ENCODE measurements around the gene SPNS2. TPM values are rescaled to one million over a fixed set of nuclear protein-coding genes. Genes with fewer than 3 reads are reported as not detected.

The SPNS2 gene, protein sequence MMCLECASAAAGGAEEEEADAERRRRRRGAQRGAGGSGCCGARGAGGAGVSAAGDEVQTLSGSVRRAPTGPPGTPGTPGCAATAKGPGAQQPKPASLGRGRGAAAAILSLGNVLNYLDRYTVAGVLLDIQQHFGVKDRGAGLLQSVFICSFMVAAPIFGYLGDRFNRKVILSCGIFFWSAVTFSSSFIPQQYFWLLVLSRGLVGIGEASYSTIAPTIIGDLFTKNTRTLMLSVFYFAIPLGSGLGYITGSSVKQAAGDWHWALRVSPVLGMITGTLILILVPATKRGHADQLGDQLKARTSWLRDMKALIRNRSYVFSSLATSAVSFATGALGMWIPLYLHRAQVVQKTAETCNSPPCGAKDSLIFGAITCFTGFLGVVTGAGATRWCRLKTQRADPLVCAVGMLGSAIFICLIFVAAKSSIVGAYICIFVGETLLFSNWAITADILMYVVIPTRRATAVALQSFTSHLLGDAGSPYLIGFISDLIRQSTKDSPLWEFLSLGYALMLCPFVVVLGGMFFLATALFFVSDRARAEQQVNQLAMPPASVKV
- total RNA-seq (2014; rRNA removed; shearing (Covaris generic)) = 0.78 and 2.3 TPM in 2 replicates
- polyA plus RNA-seq (2016; fragmentation: Nextera tagmentation; extraction: Ambion mirVana) = 1.4 and 1.7 TPM in 2 replicates
- long read RNA-seq = 0 reads

DNA sequence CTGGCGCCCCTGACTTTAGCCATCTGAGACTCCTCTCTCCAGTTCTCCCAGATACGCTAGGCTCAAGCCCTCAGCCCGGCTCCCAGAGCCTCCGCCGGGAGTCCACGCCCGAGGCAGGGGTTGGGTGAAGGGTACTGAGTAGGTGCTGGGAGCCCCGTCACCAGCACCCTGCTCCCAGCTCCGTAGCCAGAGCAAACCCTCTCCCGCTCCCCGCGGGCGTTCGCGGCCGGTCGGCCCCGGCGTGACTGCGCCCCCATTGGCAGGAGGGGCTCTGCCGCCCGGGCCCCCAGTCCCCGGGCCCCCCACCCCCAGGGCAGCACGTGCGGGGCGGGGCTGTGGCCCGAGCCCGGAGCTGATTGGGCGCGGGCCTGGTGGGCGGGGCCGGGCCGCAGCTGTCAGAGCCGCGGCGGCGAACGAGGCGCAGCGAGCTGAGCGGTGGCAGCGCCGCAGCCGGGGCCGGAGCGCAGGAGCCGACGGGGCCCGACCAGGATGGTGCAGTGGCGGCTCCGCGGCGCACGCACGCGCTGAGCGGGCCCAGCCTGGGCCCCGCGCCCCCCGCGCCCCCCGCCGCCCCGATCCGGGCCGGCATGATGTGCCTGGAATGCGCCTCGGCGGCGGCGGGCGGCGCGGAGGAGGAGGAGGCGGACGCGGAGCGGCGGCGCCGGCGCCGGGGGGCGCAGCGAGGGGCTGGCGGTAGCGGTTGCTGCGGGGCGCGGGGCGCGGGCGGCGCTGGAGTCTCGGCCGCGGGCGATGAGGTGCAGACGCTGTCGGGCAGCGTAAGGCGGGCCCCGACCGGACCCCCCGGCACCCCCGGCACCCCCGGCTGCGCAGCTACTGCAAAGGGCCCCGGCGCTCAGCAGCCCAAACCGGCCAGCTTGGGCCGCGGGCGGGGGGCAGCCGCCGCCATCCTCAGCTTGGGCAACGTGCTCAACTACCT is at the start of gene SPNS2:
Gene SPNS2, plus strand, starts transcription at position 421 of the 937 bp plus-strand sequence. Its CDS starts 167 bp downstream, at position 588.
- no peaks in the 10 kb centered on the region for H3K9me3 Mint-ChIP-seq
- H2AFZ ChIP-seq = peak within 1 kb of the TSS; percentile 92
- H3K4me1 Mint-ChIP-seq = peaks cover 18% of the 10 kb centered on the region
- peak; percentile 88 for DNase-seq (ENCODE audit: low spot score)
- H3K4me3 ChIP-seq = peak within 1 kb of the TSS; percentile 72
- peak; percentile 70 for ATAC-seq
- no peak within 1 kb of the TSS for H3K27ac Mint-ChIP-seq
- peak within 1 kb of the TSS; percentile 88 for H3K4me2 ChIP-seq
- no peaks in the 10 kb centered on the region for H3K36me3 ChIP-seq (ENCODE audit: insufficient read depth)
- no peaks in the 10 kb centered on the region; the same call in 1 of the 2 replicates for H3F3A ChIP-seq (replicated peaks; ENCODE audit: low read depth)
- H3K27ac ChIP-seq (ENCODE audit: low read depth) = no peak within 1 kb of the TSS
- H3K27me3 Mint-ChIP-seq (ENCODE audit: insufficient read depth, low read depth, poor library complexity) = peaks cover 60% of the 10 kb centered on the region
- peak within 1 kb of the TSS; percentile 78 for H3K4me3 Mint-ChIP-seq
- no peaks in the 10 kb centered on the region for H3K9me2 ChIP-seq (ENCODE audit: insufficient read depth)
- H4K20me1 ChIP-seq (replicated peaks; ENCODE audit: insufficient read depth) = no peaks in the 10 kb centered on the region; the same call in 1 of the 2 replicates
- H3K27me3 ChIP-seq (ENCODE audit: insufficient read depth) = peaks cover 55% of the 10 kb centered on the region
- H3K4me1 ChIP-seq (ENCODE audit: insufficient read depth) = peaks cover 4% of the 10 kb centered on the region; the same call in 1 of the 2 replicates
- H3K79me2 ChIP-seq (replicated peaks; ENCODE audit: insufficient read depth) = no peaks in the 10 kb centered on the region
- no peaks in the 10 kb centered on the region for H3K36me3 Mint-ChIP-seq (ENCODE audit: low read depth)
- TF ChIP-seq POLR2AphosphoS5 (IDR thresholded peaks at IDR 0.05; ENCODE audit: low read depth) = no peak
- TF ChIP-seq NANOG (IDR thresholded peaks at IDR 0.05; ENCODE audit: borderline replicate concordance) = no peak
- no peak for TF ChIP-seq ZNF462 (CRISPR knock-in tag; IDR thresholded peaks at IDR 0.05)
- TF ChIP-seq EZH2phosphoT487 (IDR thresholded peaks at IDR 0.05; ENCODE audit: unreplicated experiment) = no peak
- TF ChIP-seq ZNF114 (CRISPR knock-in tag; IDR thresholded peaks at IDR 0.05) = no peak
- TF ChIP-seq CREB1 (CRISPR knock-in tag; IDR thresholded peaks at IDR 0.05; ENCODE audit: low read depth) = no peak
- TF ChIP-seq, protein P1, sequence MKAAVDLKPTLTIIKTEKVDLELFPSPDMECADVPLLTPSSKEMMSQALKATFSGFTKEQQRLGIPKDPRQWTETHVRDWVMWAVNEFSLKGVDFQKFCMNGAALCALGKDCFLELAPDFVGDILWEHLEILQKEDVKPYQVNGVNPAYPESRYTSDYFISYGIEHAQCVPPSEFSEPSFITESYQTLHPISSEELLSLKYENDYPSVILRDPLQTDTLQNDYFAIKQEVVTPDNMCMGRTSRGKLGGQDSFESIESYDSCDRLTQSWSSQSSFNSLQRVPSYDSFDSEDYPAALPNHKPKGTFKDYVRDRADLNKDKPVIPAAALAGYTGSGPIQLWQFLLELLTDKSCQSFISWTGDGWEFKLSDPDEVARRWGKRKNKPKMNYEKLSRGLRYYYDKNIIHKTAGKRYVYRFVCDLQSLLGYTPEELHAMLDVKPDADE (IDR thresholded peaks at IDR 0.05) = no peak
- no peak for TF ChIP-seq EZH2 (IDR thresholded peaks at IDR 0.05; ENCODE audit: low read depth, unreplicated experiment)
- no peak for TF ChIP-seq ZNF331 (CRISPR knock-in tag; IDR thresholded peaks at IDR 0.05; ENCODE audit: low read depth)
- TF ChIP-seq STAT1 (IDR thresholded peaks at IDR 0.05; ENCODE audit: unreplicated experiment) = no peak
- TF ChIP-seq CTCF (conservative IDR thresholded peaks at IDR 0.05; ENCODE audit: low read depth in 2 of 2) = no peak
- TF ChIP-seq JUNB (IDR thresholded peaks at IDR 0.05; ENCODE audit: unreplicated experiment) = no peak

Measured in GM23338 (cell line).